ENCODE data around the gene TCP10L.
"Not testable (repeated sequence)": the region's sequence is repeated elsewhere in the genome, so short reads cannot be mapped to it uniquely, and the experiment has no call there.

The TCP10L gene

DNA sequence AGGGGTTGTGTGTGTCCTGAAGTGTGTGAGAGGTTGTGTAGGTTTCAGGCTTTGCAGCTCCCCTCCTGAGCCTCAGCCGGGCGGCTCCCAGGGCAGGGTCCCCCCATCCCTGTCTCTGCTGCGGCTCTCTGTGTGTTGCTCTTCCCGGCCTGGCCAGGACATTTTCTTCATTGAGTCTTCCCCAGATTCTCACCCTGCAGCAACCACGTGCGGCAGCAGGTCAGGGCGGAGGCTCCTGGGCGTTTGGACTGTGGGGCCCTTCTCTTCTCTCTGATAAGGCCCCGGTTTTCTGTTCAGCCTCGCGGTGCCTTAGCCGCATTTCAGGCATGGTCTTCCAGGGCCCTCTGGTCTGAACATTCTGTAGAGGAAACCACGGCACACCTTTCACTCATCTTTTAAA, 1.8 kb upstream of the TCP10L start:
- in situ Hi-C loops (cut with MboI; ENCODE audit: low sequenced_read_pairs): no loop called here

DNA sequence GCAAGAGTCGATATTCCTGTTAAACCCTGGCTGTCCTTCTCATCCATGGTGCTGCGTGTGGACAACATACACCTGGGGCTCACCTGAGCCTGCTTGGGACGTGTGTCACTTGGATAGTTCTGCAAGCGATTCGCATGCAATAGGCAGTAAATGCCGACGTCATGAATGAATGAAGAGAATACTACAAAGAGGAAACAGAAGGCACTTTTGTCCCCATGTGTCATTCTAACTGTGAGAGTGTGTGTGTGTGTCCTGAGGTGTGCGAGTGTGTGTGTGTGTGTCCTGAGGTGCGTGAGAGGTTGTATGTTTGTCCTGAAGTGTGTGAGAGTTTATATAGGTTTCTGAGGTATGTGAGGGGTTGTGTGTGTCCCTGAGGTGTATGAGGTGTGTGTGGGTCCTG, 647 bp upstream of the TCP10L start:
- in situ Hi-C loops (cut with MboI; ENCODE audit: low sequenced_read_pairs): no loop called here

DNA sequence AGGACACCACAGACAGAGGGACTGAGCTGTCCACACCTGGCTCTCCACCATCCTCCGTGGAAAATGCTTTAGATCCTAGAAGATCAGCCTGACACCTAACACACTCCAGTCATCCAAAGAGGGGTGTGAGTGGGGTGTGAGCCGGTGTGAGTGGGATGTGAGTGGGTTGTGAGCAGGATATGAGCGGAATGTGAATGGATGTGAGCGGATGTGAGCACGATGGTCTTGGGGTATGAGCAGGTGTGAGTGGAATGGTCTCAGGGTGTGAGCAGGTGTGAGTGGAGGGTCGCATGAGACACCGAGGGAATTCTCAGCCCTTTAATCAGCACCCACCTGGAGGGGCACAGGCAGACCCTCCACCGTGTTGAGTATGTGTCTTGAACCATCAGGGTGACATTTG, 851 bp downstream of the TCP10L start:
- in situ Hi-C loops (cut with MboI; ENCODE audit: low sequenced_read_pairs): no loop called here

DNA sequence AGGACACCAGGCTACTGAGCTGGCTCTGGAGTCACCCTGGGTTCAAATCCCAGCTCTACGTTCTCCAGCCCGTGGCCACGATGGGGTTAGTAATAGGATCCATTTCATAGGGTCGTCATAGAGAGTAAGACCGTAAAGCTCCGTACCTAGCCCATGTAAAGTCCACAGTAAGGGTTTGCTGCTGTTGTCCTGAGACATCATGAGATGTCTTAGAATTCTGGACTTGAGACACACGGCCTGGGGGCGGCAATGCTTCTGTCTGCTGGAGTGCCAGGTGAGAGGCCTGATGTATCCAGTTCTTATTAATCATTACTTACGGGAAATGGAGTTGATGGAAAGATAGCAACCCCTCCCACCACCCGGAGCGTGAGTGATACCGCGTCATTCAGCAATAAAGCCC, 3.6 kb downstream of the TCP10L start:
- in situ Hi-C loops (cut with MboI; ENCODE audit: low sequenced_read_pairs): no loop called here

DNA sequence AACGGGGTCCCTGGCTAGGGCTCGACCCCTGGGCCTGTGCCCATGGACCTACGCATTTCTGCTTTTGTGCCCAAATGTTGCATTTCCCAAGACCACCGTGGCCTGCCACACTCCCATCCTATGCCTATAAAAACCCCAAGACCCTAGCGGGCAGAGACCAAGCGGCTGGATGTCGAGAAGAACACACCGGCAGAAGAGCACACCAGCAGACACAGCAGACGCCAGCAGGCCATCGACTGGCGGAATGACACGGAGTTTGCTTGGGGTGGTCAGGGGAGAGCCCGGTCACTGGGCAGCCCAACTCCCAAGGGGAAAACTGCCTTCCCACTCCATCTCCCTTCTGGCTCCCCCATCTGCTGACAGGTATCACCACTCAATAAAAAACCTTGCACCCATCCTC, 4.4 kb downstream of the TCP10L start:
- in situ Hi-C loops (cut with MboI; ENCODE audit: low sequenced_read_pairs): no loop called here

DNA sequence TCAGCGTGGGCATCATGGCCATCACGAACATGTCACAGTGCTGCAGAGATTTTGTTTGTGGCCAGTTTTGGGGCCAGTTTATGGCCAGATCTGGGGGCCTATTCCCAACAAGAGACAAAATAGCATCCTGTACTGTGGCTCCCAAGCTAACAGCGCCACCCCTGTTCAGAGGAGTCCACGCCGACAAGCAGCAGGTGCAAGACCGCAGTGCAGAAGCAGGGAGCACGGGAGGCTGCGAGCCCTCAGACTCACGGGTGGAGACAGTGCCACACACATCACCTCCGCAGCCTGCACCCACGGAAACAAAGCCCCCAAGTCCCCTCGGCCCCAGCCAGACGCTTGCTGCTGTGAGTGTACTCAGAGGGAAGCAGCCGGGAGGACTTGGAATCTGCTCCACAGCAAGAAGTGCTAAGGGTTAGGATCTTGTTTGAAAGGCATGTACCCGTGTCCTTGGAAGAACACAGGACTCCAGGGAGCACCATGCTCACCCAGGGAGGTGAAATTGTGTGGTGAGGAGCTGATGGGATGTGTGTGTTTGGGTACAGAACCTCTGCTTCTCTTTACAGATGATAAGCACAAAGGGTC, 7.1 kb downstream of the TCP10L start:
- in situ Hi-C loops (cut with MboI; ENCODE audit: low sequenced_read_pairs): no loop called here

DNA sequence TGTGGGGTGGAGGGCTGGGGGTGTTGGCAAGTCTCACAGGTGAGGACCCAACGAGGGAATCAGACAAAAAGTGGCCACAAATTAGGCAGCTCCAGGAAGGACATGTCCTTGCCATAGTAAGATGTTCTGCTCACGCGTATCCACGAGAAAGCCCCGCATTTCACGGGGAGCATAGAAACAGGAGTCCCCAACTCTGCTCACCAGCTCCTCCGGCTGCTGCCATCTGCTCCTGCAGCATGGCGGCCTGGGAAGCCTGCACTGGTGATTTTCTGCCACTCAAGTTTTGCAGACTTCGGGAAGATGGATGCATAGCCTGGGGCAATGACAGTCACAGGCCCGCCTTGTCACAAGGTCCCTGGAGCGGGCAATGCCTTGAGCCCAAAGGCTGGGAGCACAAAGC, 9.3 kb downstream of the TCP10L start:
- in situ Hi-C loops (cut with MboI; ENCODE audit: low sequenced_read_pairs): no loop called here

DNA sequence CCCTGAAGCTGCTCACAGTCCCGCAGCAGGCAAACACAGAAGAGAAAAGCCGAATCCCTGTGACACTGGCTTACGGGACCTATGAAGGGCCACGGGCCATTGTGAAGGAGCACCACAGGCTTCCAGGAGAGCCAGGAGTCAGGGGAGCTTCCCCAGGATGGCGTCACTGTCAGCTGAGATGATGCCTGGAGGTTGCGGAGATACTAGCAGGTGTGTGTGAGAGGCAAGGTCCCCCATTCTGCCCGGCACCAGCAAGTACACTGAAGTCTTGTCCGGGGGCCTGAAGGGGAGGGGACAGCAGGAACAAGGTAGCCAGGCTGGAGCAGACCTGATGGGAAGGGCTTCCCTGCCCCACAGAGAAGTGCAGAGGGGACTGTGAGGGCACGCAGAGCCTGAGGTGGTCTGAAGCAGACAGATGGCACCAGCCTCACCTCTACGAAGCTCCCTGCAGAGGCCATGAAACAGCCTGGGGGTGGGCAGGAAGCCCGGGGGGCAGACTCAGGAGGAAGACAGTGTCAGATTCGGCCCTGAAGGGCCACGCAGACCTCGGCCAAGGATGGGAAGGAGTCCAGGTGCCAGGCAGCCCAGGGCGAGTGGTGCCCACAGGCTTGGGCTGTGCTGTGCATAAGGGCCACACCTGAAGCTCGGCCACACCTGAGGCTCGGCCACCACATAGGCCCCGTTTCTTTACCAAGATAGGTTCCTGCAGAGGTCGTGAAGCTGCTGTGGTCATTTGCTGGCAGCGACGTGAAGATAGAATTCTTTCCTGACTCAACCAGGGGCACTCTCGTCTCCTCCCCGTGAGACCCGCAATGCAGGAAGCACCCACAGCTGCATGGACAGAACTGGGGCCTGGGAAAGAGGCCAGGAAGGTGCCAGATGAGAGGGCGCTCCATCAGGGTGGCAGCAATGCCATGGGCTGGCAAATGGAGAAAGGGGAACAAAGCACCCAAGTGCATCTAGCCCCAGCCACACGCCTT, 10.1 kb downstream of the TCP10L start:
- in situ Hi-C loops (cut with MboI; ENCODE audit: low sequenced_read_pairs): no loop called here

DNA sequence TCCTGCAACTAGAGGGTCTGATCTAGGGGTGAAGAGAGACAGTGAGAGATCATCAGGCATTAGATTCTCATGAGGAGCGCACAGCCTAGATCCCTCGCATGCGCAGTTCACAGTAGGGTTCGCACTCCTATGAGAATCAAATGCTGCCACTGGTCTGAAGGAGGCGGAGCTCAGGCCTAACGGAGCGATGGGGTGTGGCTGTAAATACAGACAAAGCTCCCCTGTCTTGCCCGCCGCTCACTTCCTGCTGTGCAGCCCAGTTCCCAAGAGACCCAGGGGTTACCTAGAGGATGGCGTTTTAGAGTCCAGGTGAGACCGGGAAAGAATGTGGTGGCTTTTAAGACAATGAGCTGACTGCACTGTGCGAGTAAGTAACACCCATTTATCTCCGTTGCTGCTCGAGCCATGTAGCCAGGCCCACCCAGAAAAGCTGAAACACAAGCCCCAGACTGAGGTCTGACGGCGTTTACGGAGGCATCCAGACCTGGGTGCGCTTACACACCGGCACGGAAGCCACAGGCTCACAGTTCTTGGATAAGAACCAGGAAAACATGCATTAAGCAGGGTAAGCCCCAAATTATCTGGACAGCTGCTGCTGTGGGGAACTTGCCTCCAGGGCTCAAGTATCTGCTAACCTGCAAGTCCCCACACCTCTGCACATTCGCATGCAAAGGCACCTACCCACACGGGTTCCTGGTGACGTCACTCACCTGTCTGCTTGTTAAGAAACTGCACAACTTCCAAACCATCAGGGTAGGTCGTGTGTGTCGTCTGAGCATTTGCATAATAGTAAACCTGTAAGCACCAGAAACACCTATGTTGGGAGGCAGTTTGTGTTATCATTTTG, 12.5 kb downstream of the TCP10L start:
- in situ Hi-C loops (cut with MboI; ENCODE audit: low sequenced_read_pairs): no loop called here

DNA sequence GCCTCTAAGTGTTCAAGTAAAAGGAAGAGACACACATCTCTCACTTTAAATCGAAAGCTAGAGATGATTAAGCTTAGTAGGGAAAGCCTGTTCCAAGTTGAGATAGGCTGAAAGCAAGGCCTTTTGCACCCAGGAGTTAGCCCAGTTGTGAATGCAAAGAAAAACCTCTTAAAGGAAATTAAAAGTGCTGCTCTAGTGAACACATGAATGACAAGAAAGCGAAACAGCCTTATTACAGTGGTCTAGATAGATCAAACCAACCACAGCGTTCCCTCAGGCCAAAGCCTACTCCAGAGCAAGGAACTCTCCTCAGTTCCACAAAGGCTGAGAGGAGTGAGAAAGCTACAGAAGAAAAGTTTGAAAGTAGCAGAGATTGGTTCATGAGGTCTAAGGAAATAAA, 14.9 kb downstream of the TCP10L start:
- in situ Hi-C loops (cut with MboI; ENCODE audit: low sequenced_read_pairs): no loop called here

DNA sequence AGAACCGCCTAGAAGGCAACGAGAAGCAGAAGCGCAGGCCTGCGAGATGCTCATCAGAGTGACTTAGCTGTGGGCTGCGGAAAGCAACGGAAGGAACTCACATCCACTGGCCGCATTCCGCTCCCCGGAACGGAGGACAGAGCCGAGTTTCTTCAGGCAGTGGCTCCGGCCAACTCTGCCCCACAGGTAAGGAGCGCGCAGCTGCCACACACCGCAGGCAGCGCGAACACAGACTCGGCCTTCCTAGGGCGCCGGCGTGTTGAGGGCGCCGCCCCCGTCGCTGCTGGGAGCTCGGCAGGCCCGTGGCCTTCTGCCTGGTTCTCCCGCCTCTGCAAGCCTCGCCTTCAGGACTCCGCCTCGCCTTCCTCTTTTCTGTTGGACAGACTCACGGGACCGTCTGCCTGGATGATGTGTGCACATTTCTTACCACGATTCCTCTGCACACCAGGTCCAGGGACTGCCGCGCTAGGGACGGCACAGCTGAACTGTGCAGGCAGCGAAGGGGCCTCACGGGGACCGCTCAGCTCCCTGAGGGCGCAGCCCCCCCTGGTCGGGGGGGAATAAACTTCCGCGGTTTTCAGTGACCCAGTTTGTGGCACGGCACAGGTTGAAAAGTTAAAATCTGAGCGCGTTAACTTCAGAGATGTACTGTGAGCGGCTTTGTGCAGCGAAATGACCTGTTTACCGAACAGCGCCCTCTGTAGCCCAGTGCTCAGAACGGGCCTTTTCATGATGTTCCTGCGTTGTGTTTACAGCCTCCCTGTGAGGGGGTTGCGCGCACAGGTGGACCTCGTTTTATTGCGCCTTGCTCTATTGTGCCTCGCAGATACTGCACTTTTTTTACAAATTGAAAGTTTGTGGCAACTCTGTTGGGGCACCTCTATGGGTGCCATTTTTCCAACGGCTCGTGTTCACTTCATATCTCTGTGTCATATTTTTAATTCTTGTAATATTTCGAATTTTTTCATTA, 15.8 kb downstream of the TCP10L start:
- in situ Hi-C loops (cut with MboI; ENCODE audit: low sequenced_read_pairs): no loop called here

DNA sequence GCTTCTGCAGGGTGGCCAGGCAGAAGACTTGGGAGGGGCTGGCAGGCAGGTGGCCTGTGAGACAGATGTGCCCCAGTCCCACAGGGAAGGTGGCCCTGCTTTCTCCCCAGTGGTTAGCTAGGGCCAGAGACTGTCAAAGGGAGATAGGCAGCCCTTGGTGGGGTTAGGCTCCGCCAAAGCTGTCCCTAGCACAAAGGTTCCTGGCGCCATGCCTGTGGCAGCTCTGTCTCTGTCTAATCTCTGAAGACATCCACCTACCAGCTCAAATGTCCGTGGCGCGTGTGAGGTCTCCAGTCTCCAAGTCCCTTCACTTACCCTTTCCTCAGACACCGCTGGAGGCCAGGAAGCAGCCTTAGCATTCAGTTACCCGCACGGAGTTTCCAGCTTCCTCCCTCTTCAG, 17.7 kb downstream of the TCP10L start:
- in situ Hi-C loops (cut with MboI; ENCODE audit: low sequenced_read_pairs): no loop called here

DNA sequence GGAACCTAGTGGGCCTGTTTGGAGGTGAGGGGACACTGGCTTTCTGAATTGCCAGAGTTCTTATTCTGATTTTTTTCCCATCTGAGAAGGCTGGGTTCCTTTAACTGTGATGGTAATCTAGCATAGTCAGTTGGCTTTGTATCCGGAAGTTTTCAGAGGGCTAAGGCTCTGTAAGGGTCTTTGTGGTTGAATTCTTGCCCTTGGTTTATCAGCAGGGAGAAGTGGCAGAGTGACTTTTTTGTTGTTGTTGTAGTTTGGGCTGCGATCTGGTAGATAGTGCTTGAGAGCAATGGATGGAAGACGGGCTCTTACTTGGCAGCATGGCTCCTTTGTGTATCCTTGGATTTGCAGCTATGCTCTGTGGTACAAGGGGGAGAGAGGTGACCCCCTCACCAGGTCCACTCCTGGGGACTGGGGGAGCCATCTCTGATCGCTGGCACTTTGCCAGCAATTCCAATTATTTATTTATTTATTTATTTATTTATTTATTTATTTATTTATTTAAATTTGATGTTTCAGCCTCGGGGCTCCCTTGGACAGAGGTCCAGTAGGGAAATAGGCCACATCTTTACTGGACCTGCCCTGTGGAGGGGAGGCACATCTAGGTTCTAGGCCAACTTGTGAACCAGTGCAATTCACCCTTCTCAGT, 18.5 kb downstream of the TCP10L start:
- in situ Hi-C loops (cut with MboI; ENCODE audit: low sequenced_read_pairs): no loop called here

DNA sequence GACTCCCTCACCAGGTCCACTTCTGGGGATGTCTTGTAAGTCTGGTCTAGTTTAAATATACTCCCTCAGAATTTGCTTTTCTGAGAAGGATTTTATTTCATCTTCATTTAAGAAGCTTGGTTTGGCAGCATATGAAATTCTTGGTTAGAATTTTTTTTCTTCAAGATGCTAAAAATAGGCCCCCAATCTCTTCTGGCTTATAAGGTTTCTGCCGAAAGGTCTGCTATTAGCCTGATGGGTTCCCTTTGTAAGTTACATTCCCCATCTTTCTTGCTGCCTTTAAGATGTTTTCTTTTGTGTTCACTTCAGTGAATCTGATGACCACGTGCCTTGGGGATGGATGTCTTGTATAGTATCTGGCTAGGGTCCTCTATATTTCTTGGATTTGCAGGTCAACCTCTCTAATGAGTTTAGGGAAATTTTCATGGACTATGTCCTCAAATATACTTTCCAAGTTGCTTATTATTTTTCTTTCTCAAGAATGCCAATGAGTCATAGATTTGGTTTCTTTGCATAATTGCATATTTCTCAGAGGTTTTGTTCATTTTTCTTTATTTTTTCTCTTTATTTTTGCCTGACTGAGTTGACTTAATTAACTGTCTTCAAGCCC, 19.4 kb downstream of the TCP10L start:
- in situ Hi-C loops (cut with MboI; ENCODE audit: low sequenced_read_pairs): no loop called here

DNA sequence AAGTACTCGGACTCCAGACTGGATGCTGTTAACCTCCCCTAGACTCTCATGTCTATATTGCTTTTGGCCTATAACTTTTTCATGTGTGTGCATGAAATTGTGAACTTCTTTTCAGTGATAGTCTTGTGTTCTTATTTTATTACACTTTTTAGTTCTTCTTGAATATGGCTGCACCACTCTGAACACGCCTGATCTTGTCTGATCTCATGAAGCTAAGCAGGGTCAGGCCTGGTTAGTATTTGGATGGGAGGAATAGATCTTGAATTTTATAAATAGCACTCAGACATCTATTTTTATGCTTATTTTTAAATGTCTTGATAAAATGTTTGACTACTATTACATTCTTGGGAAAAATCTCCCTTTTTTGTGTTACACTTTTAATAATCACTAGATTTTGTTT, 22.4 kb downstream of the TCP10L start:
- in situ Hi-C loops (cut with MboI; ENCODE audit: low sequenced_read_pairs): no loop called here

DNA sequence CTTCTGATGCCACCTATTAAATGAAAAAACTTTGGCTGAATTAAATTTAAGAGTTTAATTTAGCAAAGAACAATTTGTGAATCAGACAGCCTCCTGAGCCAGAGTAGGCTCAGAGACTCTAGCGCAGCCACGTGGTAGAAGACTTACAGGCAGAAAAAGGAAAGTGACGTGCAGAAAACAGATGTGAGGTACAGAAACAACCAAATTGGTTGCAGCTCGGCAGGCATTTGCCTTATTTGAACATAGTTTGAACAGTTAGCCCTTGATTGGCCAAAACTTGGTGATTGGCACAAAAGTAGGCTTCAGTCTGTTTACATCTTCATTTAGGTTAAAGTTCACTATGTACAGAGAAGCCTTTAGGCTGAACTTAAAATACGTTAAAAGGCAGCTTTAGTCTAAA, 22.9 kb downstream of the TCP10L start:
- in situ Hi-C loops (cut with MboI; ENCODE audit: low sequenced_read_pairs): no loop called here

DNA sequence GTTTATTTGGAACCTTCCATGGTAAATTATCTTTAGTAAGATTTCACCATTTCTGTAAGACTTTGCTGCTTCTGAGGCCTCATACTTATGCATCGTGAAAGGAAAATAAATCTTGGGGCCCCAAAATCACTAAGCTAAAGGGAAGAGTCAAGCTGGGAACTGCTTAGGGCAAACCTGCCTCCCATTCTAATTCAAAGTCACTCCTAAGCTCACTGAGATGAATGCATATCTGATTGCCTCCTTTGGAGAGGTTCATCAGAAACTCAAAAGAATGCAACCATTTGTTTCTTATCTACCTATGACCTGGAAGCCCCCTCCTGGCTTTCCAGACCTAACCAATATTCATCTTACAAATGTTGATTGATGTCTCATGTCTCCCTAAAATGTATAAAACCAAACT, 23.8 kb downstream of the TCP10L start:
- in situ Hi-C loops (cut with MboI; ENCODE audit: low sequenced_read_pairs): not testable (repeated sequence)

DNA sequence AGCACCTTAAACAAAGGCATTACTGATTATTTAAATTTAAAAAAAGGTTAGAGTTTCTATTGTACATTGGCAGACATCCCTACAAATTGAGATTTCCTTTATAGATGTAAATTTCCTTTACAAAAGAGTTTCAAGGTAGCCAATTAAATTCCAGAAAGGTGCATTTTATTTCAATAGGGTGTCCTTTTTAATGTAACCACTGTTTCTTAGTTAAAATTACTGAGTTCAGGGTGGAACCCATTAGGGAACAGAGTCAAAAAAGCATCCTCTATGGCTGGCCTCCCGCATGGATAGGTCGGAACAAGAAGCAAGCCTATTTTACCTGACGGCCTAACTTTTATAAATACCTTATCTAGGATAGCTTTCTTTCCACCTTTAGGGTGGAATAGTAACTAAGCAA, 24.4 kb downstream of the TCP10L start:
- in situ Hi-C loops (cut with MboI; ENCODE audit: low sequenced_read_pairs): no loop called here

DNA sequence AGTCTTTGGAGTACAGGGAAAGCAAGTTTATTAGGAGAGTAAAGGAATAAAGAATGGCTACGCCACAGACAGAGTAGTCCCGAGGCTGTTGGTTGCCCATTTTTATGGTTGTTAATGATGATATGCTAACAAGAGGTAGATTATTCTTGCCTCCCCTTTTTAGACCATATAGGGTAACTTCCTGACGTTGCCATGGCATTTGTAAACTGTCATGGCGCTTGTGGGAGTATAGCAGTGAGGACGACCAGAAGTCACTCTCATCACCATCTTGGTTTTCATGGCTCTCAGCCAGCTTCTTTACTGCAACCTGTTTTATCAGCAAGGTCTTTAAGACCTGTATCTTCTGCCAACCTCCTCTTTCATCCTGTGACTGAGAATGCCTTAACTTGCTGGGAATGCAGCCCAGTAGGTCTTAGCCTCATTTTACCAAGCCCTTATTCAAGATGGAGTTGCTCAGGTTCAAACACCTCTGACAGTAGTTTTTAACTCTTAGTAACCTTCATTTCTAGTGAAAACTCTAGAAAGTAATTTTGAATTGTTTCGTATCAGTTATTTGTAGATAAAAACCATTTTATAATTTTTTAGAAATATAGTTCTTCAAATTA, 26.2 kb downstream of the TCP10L start:
- in situ Hi-C loops (cut with MboI; ENCODE audit: low sequenced_read_pairs): no loop called here

Data from HL-60/S4 treated with retinoic acid at 250 ng/mL for 4 days and 3 days (cell line).